ENCODE data around the gene VLDLR. TPM values are rescaled to one million over a fixed set of nuclear protein-coding genes. Genes with fewer than 3 reads are reported as not detected.

VLDLR gene
- total RNA-seq, 1 donor = 0.31 TPM

GRCh38 chr9:2610985-2611384 is 10.6 kb upstream of the VLDLR start:
- Histone ChIP-seq H3K27me3 (ENCODE audit: insufficient read depth, low read length) (no peaks in the 10 kb centered on the region), H3K4me3 (ENCODE audit: low read length) (no peak overlapping the region), H3K4me1 (ENCODE audit: insufficient read depth, low read length) (no peaks in the 10 kb centered on the region), H3K9me3 (ENCODE audit: low read depth, low read length) (no peaks in the 10 kb centered on the region)

DNA sequence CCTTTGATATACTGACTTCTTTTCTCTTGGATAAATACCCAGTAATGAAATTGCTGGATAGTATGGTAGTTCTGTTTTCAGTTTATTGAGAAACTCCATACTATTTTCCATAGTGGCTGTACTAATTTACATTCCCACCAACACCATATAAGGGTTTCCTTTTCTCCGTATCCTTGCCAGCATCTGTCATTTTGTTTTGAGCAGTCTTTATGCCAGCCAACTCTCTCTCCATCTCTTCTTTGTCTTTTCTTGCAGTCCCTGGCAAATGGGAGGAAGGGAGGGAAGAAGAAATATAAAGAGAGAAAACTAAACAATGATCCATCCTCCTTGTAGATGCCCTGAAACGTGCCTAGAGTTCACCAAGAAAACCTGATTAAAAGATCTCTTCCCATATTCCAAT is 9.6 kb upstream of the VLDLR start:
- no peak overlapping the region for H3K4me3 ChIP-seq (ENCODE audit: low read length)
- H3K9me3 ChIP-seq (ENCODE audit: low read depth, low read length) = no peaks in the 10 kb centered on the region
- no peaks in the 10 kb centered on the region for H3K27me3 ChIP-seq (ENCODE audit: insufficient read depth, low read length)
- no peaks in the 10 kb centered on the region for H3K4me1 ChIP-seq (ENCODE audit: insufficient read depth, low read length)

DNA sequence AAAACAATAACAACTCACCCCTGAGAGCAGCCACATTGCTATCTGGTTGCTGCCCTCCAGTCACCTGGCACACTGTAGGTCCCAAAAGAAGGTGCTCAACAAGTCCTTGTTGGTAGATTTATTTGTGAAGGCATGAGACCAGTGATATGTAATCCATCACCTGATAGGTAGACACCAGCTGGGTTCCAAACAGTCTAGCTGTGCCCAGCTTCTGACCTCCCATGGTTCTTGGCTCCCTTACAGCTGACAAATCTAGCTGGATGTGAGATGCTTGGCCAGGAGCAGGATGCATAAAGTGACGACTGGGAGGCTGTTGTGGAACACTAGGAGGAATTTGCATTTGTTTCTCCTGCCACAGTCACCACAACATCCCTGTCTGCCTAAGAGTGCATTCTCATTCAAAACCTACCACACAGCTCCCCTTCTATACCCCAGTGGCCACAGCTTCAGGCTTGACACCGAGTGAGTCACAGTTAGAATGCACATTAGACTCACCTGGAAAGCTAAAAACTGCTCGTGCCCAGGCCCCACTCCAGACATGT is 7.8 kb upstream of the VLDLR start:
- no peaks in the 10 kb centered on the region for H3K27me3 ChIP-seq (ENCODE audit: insufficient read depth, low read length)
- H3K9me3 ChIP-seq (ENCODE audit: low read depth, low read length) = no peaks in the 10 kb centered on the region
- no peak overlapping the region for H3K4me3 ChIP-seq (ENCODE audit: low read length)
- H3K4me1 ChIP-seq (ENCODE audit: insufficient read depth, low read length) = no peaks in the 10 kb centered on the region

- Histone ChIP-seq H3K9me3 (ENCODE audit: low read depth, low read length) (no peaks in the 10 kb centered on the region), H3K27me3 (ENCODE audit: insufficient read depth, low read length) (peaks cover 16% of the 10 kb centered on the region), H3K4me1 (ENCODE audit: insufficient read depth, low read length) (no peaks in the 10 kb centered on the region), H3K4me3 (ENCODE audit: low read length) (no peak overlapping the region)
Observed at GRCh38 chr9:2615497-2615896, 6.1 kb upstream of the VLDLR start.

- H3K4me3 ChIP-seq (ENCODE audit: low read length) = no peak overlapping the region
- no peaks in the 10 kb centered on the region for H3K9me3 ChIP-seq (ENCODE audit: low read depth, low read length)
- no peaks in the 10 kb centered on the region for H3K4me1 ChIP-seq (ENCODE audit: insufficient read depth, low read length)
- peaks cover 25% of the 10 kb centered on the region for H3K27me3 ChIP-seq (ENCODE audit: insufficient read depth, low read length)
Observed at GRCh38 chr9:2616692-2617377, 4.8 kb upstream of the VLDLR start.

DNA sequence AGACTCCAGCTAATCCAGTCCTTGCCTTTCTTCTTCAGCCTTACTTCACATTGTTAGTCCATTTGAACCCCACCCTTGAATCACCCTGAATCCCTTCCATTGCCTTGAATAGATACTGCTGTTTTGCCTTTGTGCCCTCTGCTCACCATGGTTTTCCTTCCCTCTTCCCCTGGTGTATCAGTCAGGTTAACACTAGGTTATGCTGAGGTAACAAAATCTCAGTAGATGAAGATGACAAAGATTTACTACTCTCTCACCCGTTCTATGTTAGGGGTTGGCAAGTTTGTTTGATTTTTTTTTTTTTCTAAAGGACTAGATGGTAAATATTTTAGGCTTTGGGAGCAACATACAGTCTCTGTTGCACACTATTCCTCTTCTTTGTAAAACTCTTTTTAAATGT is 3.3 kb upstream of the VLDLR start:
- Histone ChIP-seq H3K4me1 (ENCODE audit: insufficient read depth, low read length) (peaks cover 11% of the 10 kb centered on the region), H3K27me3 (ENCODE audit: insufficient read depth, low read length) (peaks cover 33% of the 10 kb centered on the region), H3K4me3 (ENCODE audit: low read length) (no peak overlapping the region)

GRCh38 chr9:2620919-2621721 is 467 bp upstream of the VLDLR start:
- peaks cover 14% of the 10 kb centered on the region for H3K4me1 ChIP-seq (ENCODE audit: insufficient read depth, low read length)
- peaks cover 61% of the 10 kb centered on the region for H3K27me3 ChIP-seq (ENCODE audit: insufficient read depth, low read length)
- H3K4me3 ChIP-seq (ENCODE audit: low read length) = peak overlapping the region; percentile 13
- no peaks in the 10 kb centered on the region for H3K9me3 ChIP-seq (ENCODE audit: low read depth, low read length)

More for the DNA sequence above, 3.3 kb upstream of the VLDLR start:
- H3K9me3 ChIP-seq (ENCODE audit: low read depth, low read length) = no peaks in the 10 kb centered on the region

- peaks cover 64% of the 10 kb centered on the region for H3K27me3 ChIP-seq (ENCODE audit: insufficient read depth, low read length)
- H3K9me3 ChIP-seq (ENCODE audit: low read depth, low read length) = no peaks in the 10 kb centered on the region
- peak overlapping the region; percentile 26 for H3K4me3 ChIP-seq (ENCODE audit: low read length)
- peaks cover 14% of the 10 kb centered on the region for H3K4me1 ChIP-seq (ENCODE audit: insufficient read depth, low read length)
Observed at GRCh38 chr9:2622461-2623287, 1.1 kb downstream of the VLDLR start.

- Histone ChIP-seq H3K27me3 (ENCODE audit: insufficient read depth, low read length) (peaks cover 64% of the 10 kb centered on the region), H3K4me3 (ENCODE audit: low read length) (no peak overlapping the region), H3K4me1 (ENCODE audit: insufficient read depth, low read length) (peaks cover 14% of the 10 kb centered on the region), H3K9me3 (ENCODE audit: low read depth, low read length) (no peaks in the 10 kb centered on the region)
Observed at GRCh38 chr9:2623288-2624050, 1.9 kb downstream of the VLDLR start.

GRCh38 chr9:2624051-2624682 is 2.6 kb downstream of the VLDLR start:
- no peak overlapping the region for H3K4me3 ChIP-seq (ENCODE audit: low read length)
- H3K9me3 ChIP-seq (ENCODE audit: low read depth, low read length) = no peaks in the 10 kb centered on the region
- peaks cover 61% of the 10 kb centered on the region for H3K27me3 ChIP-seq (ENCODE audit: insufficient read depth, low read length)
- H3K4me1 ChIP-seq (ENCODE audit: insufficient read depth, low read length) = peaks cover 14% of the 10 kb centered on the region

GRCh38 chr9:2625427-2625826 is 3.8 kb downstream of the VLDLR start:
- Histone ChIP-seq H3K27me3 (ENCODE audit: insufficient read depth, low read length) (peaks cover 48% of the 10 kb centered on the region), H3K4me1 (ENCODE audit: insufficient read depth, low read length) (peaks cover 14% of the 10 kb centered on the region), H3K4me3 (ENCODE audit: low read length) (no peak overlapping the region)

GRCh38 chr9:2628919-2629318 is 7.3 kb downstream of the VLDLR start:
- H3K9me3 ChIP-seq (ENCODE audit: low read depth, low read length) = no peaks in the 10 kb centered on the region
- H3K4me3 ChIP-seq (ENCODE audit: low read length) = no peak overlapping the region
- H3K4me1 ChIP-seq (ENCODE audit: insufficient read depth, low read length) = no peaks in the 10 kb centered on the region
- H3K27me3 ChIP-seq (ENCODE audit: insufficient read depth, low read length) = peaks cover 24% of the 10 kb centered on the region

More at GRCh38 chr9:2625427-2625826, 3.8 kb downstream of the VLDLR start:
- H3K9me3 ChIP-seq (ENCODE audit: low read depth, low read length) = no peaks in the 10 kb centered on the region

GRCh38 chr9:2630158-2630557 is 8.6 kb downstream of the VLDLR start:
- no peak overlapping the region for H3K4me3 ChIP-seq (ENCODE audit: low read length)
- H3K9me3 ChIP-seq (ENCODE audit: low read depth, low read length) = no peaks in the 10 kb centered on the region
- no peaks in the 10 kb centered on the region for H3K4me1 ChIP-seq (ENCODE audit: insufficient read depth, low read length)
- peaks cover 15% of the 10 kb centered on the region for H3K27me3 ChIP-seq (ENCODE audit: insufficient read depth, low read length)

GRCh38 chr9:2631263-2631662 is 9.7 kb downstream of the VLDLR start:
- Histone ChIP-seq H3K4me1 (ENCODE audit: insufficient read depth, low read length) (no peaks in the 10 kb centered on the region), H3K27me3 (ENCODE audit: insufficient read depth, low read length) (peaks cover 5% of the 10 kb centered on the region), H3K4me3 (ENCODE audit: low read length) (no peak overlapping the region), H3K9me3 (ENCODE audit: low read depth, low read length) (no peaks in the 10 kb centered on the region)

All from mononuclear cell (primary cell).